ENCODE measurements around the gene ATG4B.

The ATG4B gene

GRCh38 chr2:241666627-241667400, 29.3 kb downstream of the ATG4B start:
- no peak for DNase-seq (ENCODE audit: low read depth in 2 of 2)

- no peak for DNase-seq (ENCODE audit: low read depth in 2 of 2)
Measured at GRCh38 chr2:241668354-241668753, 30.9 kb downstream of the ATG4B start.

GRCh38 chr2:241668839-241669238, 31.3 kb downstream of the ATG4B start:
- no peak for DNase-seq (ENCODE audit: low read depth in 2 of 2)

- no peak for DNase-seq (ENCODE audit: low read depth in 2 of 2)
Measured at GRCh38 chr2:241670333-241671110, 33.0 kb downstream of the ATG4B start.

- no peak for DNase-seq (ENCODE audit: low read depth in 2 of 2)
Measured at GRCh38 chr2:241671457-241672240, 34.2 kb downstream of the ATG4B start.

- DNase-seq (ENCODE audit: low read depth in 2 of 2): no peak
Measured at GRCh38 chr2:241672243-241673188, 35.0 kb downstream of the ATG4B start.

GRCh38 chr2:241673189-241673663, 35.7 kb downstream of the ATG4B start:
- no peak for DNase-seq (ENCODE audit: low read depth in 2 of 2)

GRCh38 chr2:241673797-241674725, 36.6 kb downstream of the ATG4B start:
- no peak for DNase-seq (ENCODE audit: low read depth in 2 of 2)

- no peak for DNase-seq (ENCODE audit: low read depth in 2 of 2)
Measured at GRCh38 chr2:241675885-241676284, 38.4 kb downstream of the ATG4B start.

GRCh38 chr2:241676665-241677064, 39.2 kb downstream of the ATG4B start:
- DNase-seq (ENCODE audit: low read depth in 2 of 2): no peak

- DNase-seq (ENCODE audit: low read depth in 2 of 2): no peak
Measured at GRCh38 chr2:241677392-241677791, 39.9 kb downstream of the ATG4B start.

GRCh38 chr2:241678307-241678706, 40.8 kb downstream of the ATG4B start:
- no peak for DNase-seq (ENCODE audit: low read depth in 2 of 2)

GRCh38 chr2:241678784-241679540, 41.5 kb downstream of the ATG4B start:
- no peak for DNase-seq (ENCODE audit: low read depth in 2 of 2)

- no peak for DNase-seq (ENCODE audit: low read depth in 2 of 2)
Measured at GRCh38 chr2:241680044-241680443, 42.6 kb downstream of the ATG4B start.

- peak; percentile 39 to 46 for DNase-seq (ENCODE audit: low read depth in 2 of 2)
Measured at GRCh38 chr2:241680827-241681599, 43.5 kb downstream of the ATG4B start.

- no peak for DNase-seq (ENCODE audit: low read depth in 2 of 2)
Measured at GRCh38 chr2:241686324-241686649, 48.8 kb downstream of the ATG4B start.

- DNase-seq (ENCODE audit: low read depth in 2 of 2): peak; percentile 90 to 91
Measured at GRCh38 chr2:241686650-241687425, 49.3 kb downstream of the ATG4B start, which contains the start of gene DTYMK. DTYMK (minus strand) TSS chr2:241686815; CDS start chr2:241686783, 32 bp downstream.

- DNase-seq (ENCODE audit: low read depth in 2 of 2): no peak
Measured at GRCh38 chr2:241689306-241689705, 51.8 kb downstream of the ATG4B start.

Data from fibroblast of skin of left biceps (primary cell).